ENCODE measurements around the gene EPHB2. TPM values are rescaled to one million over a fixed set of nuclear protein-coding genes. Genes with fewer than 3 reads are reported as not detected.

The EPHB2 gene
- total and polyA plus RNA-seq, 3 experiments from 2014 or later, result 0.22 to 0.33 TPM; not detected in 1

DNA sequence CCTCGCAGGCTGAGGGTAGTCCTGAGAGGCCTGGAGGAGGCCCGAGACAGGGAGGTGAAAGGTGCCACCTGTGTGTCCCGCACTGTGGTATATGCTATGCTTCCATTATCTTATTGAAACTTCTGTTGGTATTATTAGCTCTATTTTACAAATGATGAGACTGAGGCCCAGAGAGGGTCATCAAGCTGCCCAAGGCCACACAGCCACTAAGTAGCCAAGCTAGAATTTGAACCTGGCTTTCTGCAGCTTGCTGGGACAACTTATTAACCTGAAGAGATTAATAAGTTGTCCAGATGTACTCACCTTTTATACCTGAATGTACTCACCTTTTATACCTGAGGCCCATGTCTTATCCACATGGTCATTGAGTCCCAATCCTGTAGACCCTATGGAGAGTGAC is 83.0 kb downstream of the EPHB2 start:
- CTCF ChIA-PET, result interaction anchor here (1.0 kb wide), 1 partner anchor 12 kb away, joined by 3 read pairs; no protein-coding TSS in a partner anchor
- Histone ChIP-seq H3K9me3 (ENCODE audit: low read length) (no peaks in the 10 kb centered on the region), H3K27me3 (ENCODE audit: insufficient read depth, low read length, poor library complexity, severe bottlenecking) (no peaks in the 10 kb centered on the region), H3K4me3 (ENCODE audit: low read length) (no peak overlapping the region), H3K36me3 (ENCODE audit: insufficient read depth, low read length) (no peaks in the 10 kb centered on the region), H3K4me1 (ENCODE audit: insufficient read depth, low read length) (no peaks in the 10 kb centered on the region), H3K27ac (ENCODE audit: low read depth, low read length) (no peak overlapping the region)
- no peak overlapping the region for H3K27ac Mint-ChIP-seq
- no peaks in the 10 kb centered on the region for H3K9me3 Mint-ChIP-seq
- H3K36me3 Mint-ChIP-seq, result no peaks in the 10 kb centered on the region
- H3K4me3 Mint-ChIP-seq, result no peak overlapping the region
- DNase-seq, result no peak
- peaks cover 0 to 5% of the 10 kb centered on the region in 2 donors for H3K27me3 Mint-ChIP-seq
- H3K4me1 Mint-ChIP-seq, result no peaks in the 10 kb centered on the region
- POLR2A ChIA-PET, result no interaction called here

GRCh38 chr1:22794647-22795365 is 84.2 kb downstream of the EPHB2 start:
- no peak overlapping the region for H3K27ac Mint-ChIP-seq
- CTCF ChIA-PET, result no interaction called here
- H3K4me3 Mint-ChIP-seq, result no peak overlapping the region

DNA sequence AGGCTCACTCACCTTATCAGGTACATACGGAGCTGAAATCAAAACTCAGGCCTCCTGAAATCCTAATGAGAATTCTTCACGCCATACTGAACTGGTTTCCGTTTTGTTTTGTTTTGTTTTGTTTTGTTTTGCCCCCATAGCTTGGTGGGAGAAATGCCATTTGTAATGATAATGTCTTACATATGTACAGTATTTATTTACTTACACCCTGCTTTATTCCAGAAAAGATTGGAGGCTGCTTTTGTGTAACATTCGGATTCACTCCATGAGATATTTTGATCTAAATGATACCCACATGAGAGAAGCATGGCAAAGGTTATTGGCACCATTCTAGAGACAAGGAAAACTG is 84.7 kb downstream of the EPHB2 start:
- Histone ChIP-seq H3K4me3 (ENCODE audit: low read length) (no peak overlapping the region), H3K4me1 (ENCODE audit: insufficient read depth, low read length) (no peaks in the 10 kb centered on the region), H3K27me3 (ENCODE audit: insufficient read depth, low read length, poor library complexity, severe bottlenecking) (no peaks in the 10 kb centered on the region), H3K27ac (ENCODE audit: low read depth, low read length) (no peak overlapping the region), H3K9me3 (ENCODE audit: low read length) (no peaks in the 10 kb centered on the region), H3K36me3 (ENCODE audit: insufficient read depth, low read length) (no peaks in the 10 kb centered on the region)
- ChIA-PET POLR2A (no interaction called here), CTCF (no interaction called here)
- peaks cover 0 to 9% of the 10 kb centered on the region in 2 donors for H3K27me3 Mint-ChIP-seq
- H3K4me3 Mint-ChIP-seq, result no peak overlapping the region
- DNase-seq, result no peak
- no peaks in the 10 kb centered on the region for H3K36me3 Mint-ChIP-seq
- no peak overlapping the region for H3K27ac Mint-ChIP-seq
- H3K9me3 Mint-ChIP-seq, result no peaks in the 10 kb centered on the region
- no peaks in the 10 kb centered on the region for H3K4me1 Mint-ChIP-seq

More at GRCh38 chr1:22794647-22795365, 84.2 kb downstream of the EPHB2 start:
- no peaks in the 10 kb centered on the region for H3K9me3 Mint-ChIP-seq
- no peaks in the 10 kb centered on the region for H3K9me3 ChIP-seq (ENCODE audit: low read length)
- peaks cover 0 to 9% of the 10 kb centered on the region in 2 donors for H3K27me3 Mint-ChIP-seq
- H3K4me3 ChIP-seq (ENCODE audit: low read length), result no peak overlapping the region
- no peaks in the 10 kb centered on the region for H3K4me1 ChIP-seq (ENCODE audit: insufficient read depth, low read length)
- H3K27me3 ChIP-seq (ENCODE audit: insufficient read depth, low read length, poor library complexity, severe bottlenecking), result no peaks in the 10 kb centered on the region
- no peak for DNase-seq
- no peak overlapping the region for H3K27ac ChIP-seq (ENCODE audit: low read depth, low read length)
- H3K36me3 ChIP-seq (ENCODE audit: insufficient read depth, low read length), result no peaks in the 10 kb centered on the region
- POLR2A ChIA-PET, result no interaction called here
- H3K36me3 Mint-ChIP-seq, result no peaks in the 10 kb centered on the region
- no peaks in the 10 kb centered on the region for H3K4me1 Mint-ChIP-seq

DNA sequence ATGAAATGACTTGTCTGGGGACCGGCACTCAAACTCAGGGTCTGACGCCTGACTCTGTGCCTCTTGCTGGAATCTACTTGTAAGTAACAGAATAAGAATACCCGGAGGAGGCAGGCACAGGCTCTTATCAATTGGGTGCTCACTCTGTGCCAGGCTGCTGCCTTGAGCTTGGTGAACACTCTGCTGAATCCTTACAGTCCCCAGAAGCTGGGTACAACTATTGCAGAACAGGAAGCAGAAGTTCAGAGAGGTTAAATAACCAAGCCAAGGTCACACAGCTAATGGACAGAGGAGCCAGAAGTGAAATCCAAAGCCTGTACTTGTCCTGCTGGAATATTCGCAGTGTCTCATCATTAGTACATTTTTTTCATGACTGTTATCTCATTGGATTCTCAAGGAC is 86.0 kb downstream of the EPHB2 start:
- Mint-ChIP-seq H3K27me3 (peaks cover 0 to 9% of the 10 kb centered on the region in 2 donors), H3K27ac (no peak overlapping the region), H3K9me3 (no peaks in the 10 kb centered on the region), H3K4me3 (no peak overlapping the region), H3K4me1 (no peaks in the 10 kb centered on the region), H3K36me3 (no peaks in the 10 kb centered on the region)
- H3K27ac ChIP-seq (ENCODE audit: low read depth, low read length), result no peak overlapping the region
- H3K27me3 ChIP-seq (ENCODE audit: insufficient read depth, low read length, poor library complexity, severe bottlenecking), result no peaks in the 10 kb centered on the region
- no peaks in the 10 kb centered on the region for H3K36me3 ChIP-seq (ENCODE audit: insufficient read depth, low read length)
- H3K4me3 ChIP-seq (ENCODE audit: low read length), result no peak overlapping the region
- ChIA-PET POLR2A (interaction anchor here (0.6 kb wide), 1 partner anchor 293 kb away, joined by 4 read pairs; no protein-coding TSS in a partner anchor), CTCF (no interaction called here)
- no peaks in the 10 kb centered on the region for H3K4me1 ChIP-seq (ENCODE audit: insufficient read depth, low read length)
- DNase-seq, result no peak
- H3K9me3 ChIP-seq (ENCODE audit: low read length), result no peaks in the 10 kb centered on the region

- Histone ChIP-seq H3K4me3 (ENCODE audit: low read length) (no peak overlapping the region), H3K27me3 (ENCODE audit: insufficient read depth, low read length, poor library complexity, severe bottlenecking) (no peaks in the 10 kb centered on the region), H3K27ac (ENCODE audit: low read depth, low read length) (no peak overlapping the region), H3K9me3 (ENCODE audit: low read length) (no peaks in the 10 kb centered on the region), H3K36me3 (ENCODE audit: insufficient read depth, low read length) (no peaks in the 10 kb centered on the region), H3K4me1 (ENCODE audit: insufficient read depth, low read length) (no peaks in the 10 kb centered on the region)
- Mint-ChIP-seq H3K9me3 (no peaks in the 10 kb centered on the region), H3K27ac (no peak overlapping the region), H3K27me3 (peaks cover 0 to 9% of the 10 kb centered on the region in 2 donors), H3K4me1 (no peaks in the 10 kb centered on the region), H3K36me3 (no peaks in the 10 kb centered on the region), H3K4me3 (no peak overlapping the region)
- POLR2A ChIA-PET, result no interaction called here
- CTCF ChIA-PET, result no interaction called here
- DNase-seq, result no peak
Observed at GRCh38 chr1:22798083-22798482, 87.4 kb downstream of the EPHB2 start.

DNA sequence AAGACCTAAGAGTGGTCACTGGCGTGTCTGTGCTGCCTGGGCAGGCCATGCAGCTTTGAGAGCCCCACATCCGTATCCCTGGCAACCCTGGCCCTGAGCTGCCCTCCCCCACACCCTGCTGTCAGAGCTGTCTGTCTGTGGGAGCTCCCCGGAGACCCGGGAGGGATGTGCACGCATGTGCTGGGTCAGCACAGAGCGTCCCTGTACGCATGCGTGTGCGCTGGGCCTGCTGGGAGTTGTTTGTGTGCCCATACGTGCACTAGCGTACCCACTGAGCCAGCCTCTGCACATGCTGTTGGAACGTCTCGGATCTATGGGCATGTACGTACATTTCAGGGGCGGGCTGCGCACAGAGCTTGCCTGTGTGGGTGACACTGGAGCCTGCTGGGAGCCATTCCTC is 89.3 kb downstream of the EPHB2 start:
- Mint-ChIP-seq H3K27ac (no peak overlapping the region), H3K4me3 (no peak overlapping the region), H3K4me1 (no peaks in the 10 kb centered on the region), H3K36me3 (no peaks in the 10 kb centered on the region), H3K9me3 (no peaks in the 10 kb centered on the region), H3K27me3 (peaks cover 0 to 10% of the 10 kb centered on the region in 2 donors)
- Histone ChIP-seq H3K9me3 (ENCODE audit: low read length) (no peaks in the 10 kb centered on the region), H3K4me3 (ENCODE audit: low read length) (no peak overlapping the region), H3K27me3 (ENCODE audit: insufficient read depth, low read length, poor library complexity, severe bottlenecking) (no peaks in the 10 kb centered on the region), H3K36me3 (ENCODE audit: insufficient read depth, low read length) (no peaks in the 10 kb centered on the region), H3K27ac (ENCODE audit: low read depth, low read length) (no peak overlapping the region), H3K4me1 (ENCODE audit: insufficient read depth, low read length) (no peaks in the 10 kb centered on the region)
- ChIA-PET POLR2A (no interaction called here), CTCF (no interaction called here)
- DNase-seq, result no peak

DNA sequence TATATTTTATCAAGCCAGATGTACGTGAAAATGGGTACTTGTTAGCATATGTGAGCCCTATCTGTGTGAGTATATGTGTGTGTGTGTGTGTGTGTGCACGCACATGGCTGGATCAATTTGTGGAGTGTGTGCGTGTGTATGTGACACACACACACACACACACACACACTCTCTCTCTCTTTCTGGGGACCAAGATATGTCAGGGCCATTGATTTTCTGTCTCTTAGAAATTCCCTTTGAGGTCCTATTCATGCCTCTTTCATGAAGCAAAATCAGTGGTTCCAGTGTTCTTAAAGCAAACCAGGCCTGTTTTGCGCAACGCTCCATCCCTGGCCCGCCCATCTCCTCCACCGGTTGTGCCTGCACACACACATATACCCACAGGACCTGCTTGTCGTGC is 90.0 kb downstream of the EPHB2 start:
- DNase-seq, result no peak
- Mint-ChIP-seq H3K27ac (no peak overlapping the region), H3K4me1 (no peaks in the 10 kb centered on the region), H3K36me3 (no peaks in the 10 kb centered on the region), H3K4me3 (no peak overlapping the region), H3K9me3 (no peaks in the 10 kb centered on the region), H3K27me3 (peaks cover 5 to 10% of the 10 kb centered on the region in 2 donors)
- CTCF ChIA-PET, result no interaction called here
- POLR2A ChIA-PET, result no interaction called here
- Histone ChIP-seq H3K27me3 (ENCODE audit: insufficient read depth, low read length, poor library complexity, severe bottlenecking) (no peaks in the 10 kb centered on the region), H3K27ac (ENCODE audit: low read depth, low read length) (no peak overlapping the region), H3K36me3 (ENCODE audit: insufficient read depth, low read length) (no peaks in the 10 kb centered on the region), H3K4me3 (ENCODE audit: low read length) (no peak overlapping the region), H3K9me3 (ENCODE audit: low read length) (no peaks in the 10 kb centered on the region), H3K4me1 (ENCODE audit: insufficient read depth, low read length) (no peaks in the 10 kb centered on the region)

DNA sequence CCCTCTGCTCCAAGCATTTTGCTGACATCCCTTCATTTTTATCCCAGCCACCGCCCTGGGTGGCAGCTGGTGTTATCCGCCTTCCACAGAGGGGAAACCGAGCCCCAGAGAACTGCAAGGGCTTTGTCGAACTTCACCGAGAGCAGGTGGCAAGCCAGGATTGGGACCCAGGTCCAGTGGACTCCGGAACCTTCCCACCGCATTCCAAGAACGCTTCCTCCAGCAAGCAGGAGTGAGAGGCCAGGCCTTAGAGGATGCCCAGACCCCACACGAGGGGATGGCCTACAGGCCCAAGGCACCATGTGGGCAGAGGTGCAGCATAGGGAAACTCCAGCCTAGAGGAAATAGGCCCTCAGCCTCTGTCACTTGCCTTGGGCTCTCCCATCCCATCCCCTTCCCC is 90.7 kb downstream of the EPHB2 start:
- H3K27ac Mint-ChIP-seq, result no peak overlapping the region
- no peaks in the 10 kb centered on the region for H3K36me3 ChIP-seq (ENCODE audit: insufficient read depth, low read length)
- H3K9me3 Mint-ChIP-seq, result no peaks in the 10 kb centered on the region
- no peaks in the 10 kb centered on the region for H3K9me3 ChIP-seq (ENCODE audit: low read length)
- no peaks in the 10 kb centered on the region for H3K4me1 ChIP-seq (ENCODE audit: insufficient read depth, low read length)
- H3K27ac ChIP-seq (ENCODE audit: low read depth, low read length), result no peak overlapping the region
- H3K27me3 ChIP-seq (ENCODE audit: insufficient read depth, low read length, poor library complexity, severe bottlenecking), result no peaks in the 10 kb centered on the region
- no peak for DNase-seq
- POLR2A ChIA-PET, result no interaction called here
- H3K36me3 Mint-ChIP-seq, result no peaks in the 10 kb centered on the region
- no peak overlapping the region for H3K4me3 Mint-ChIP-seq
- H3K4me1 Mint-ChIP-seq, result no peaks in the 10 kb centered on the region
- CTCF ChIA-PET, result no interaction called here
- H3K4me3 ChIP-seq (ENCODE audit: low read length), result no peak overlapping the region
- H3K27me3 Mint-ChIP-seq, result peaks cover 6 to 9% of the 10 kb centered on the region in 2 donors
